ENCODE data around the gene MATN1.

Gene MATN1

DNA sequence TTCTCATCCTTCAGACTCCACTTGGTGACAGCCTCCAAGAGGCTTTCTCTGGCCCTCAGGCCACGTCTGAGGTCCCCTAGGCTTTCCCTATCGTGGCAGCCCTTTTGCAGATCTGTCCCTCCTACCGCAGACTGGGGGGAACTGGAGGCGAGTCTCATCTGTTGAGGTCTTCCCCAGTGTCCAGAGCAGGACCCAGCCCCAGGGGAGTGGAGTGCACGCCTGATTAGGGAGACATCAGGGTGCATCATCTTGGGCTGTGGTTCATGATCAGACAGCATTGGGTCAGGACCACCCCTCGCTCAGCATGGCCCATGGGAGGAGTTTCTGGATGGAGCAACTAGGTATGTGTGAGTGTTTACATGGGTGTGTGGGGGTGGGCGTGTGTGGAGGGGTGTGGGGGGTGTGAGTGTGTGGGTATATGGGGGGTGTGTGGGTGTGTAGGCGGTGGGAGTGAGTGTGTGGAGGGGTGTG is 8.5 kb upstream of the MATN1 start:
- DNase-seq (ENCODE audit: low read depth, low spot score), result no peak

DNA sequence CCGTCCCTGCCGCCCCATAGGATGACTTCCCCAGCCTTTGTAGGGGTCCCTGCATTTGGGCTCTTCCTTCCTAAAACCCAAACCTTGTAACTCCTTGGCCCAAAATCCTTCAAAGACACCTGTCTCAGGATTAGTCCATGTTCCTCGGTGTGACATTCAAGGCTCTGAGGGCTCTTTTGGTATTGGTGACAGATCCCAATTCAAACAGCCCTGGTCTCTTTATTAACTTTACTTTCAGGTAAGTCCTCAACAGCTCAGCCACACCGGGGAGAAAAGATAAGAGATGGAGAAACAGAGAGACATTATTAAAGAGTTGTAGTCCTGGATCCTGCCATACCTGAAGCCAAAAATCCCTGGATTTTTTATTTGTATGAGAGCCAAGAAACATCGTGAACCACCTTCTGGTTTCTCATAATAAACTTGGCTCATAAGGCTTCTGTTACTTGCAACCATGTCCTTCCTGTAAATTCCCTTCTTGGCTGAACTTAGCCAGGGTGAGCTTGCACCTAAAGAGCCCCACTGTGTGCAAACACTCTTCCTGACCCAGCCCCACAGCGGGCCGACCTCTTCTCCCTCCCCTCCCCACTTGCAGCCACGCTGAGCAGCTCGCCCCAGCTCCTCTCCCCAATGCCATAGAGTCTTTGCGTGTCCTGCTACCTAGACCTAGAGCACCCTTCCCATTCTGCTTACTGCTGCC is 7.9 kb upstream of the MATN1 start:
- no peak for DNase-seq (ENCODE audit: low read depth, low spot score)

DNA sequence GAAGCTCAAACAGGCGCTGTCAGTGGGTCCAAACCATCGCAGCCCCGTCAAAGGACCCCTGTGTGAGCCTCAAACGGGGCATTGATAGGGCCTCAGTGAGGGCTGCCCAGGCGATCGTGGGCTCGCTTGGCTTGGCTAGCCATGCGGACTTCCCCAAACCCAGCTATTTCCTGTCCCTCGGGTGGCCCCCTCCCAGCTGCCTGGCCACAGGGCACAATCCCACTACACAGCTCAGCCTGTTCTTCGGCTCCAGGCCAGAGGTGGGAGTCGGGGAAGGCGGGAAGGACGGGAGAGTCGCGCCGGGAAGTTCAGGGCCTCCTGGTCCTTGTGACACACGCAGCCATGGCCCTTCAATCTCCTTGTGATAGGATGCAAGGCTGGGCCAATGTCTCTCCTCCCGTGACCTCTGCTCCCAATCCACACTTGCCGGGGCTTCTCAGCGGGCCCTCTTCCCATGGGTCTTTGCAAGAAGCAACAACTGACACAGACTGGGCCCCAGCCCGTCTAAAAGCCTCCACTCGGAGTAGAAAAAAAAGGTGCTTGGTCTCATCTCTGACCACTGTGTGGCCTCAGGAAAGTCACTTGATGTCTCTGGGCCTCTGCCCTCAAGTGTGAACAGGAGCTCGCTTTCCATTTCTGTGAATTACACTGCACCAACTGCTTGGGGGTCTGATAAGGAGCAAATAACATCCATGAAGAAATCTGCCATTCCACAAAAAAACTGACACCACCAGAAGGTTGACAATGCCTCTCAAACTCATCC is 7.1 kb upstream of the MATN1 start:
- DNase-seq (ENCODE audit: low read depth, low spot score), result no peak

DNA sequence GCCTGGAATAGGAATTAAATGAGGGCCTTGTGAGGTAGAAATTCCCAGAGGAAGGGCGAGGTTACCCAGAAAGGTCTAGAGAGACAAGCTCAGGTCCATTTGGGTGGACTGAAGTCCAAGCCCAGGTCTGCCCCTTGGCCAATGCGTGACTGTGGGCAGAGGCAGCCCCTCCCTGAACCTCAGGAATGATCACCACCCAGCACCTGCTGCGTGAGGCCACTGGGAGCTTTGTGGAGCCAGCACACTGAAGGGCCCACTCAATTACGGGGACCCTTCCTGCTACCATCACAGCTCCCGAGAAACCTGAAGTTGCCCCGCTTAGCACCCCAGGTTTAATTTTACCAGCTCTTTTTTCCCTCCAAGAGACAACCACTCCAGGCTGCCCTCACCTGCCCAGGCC is 6.5 kb upstream of the MATN1 start:
- no peak for DNase-seq (ENCODE audit: low read depth, low spot score)

DNA sequence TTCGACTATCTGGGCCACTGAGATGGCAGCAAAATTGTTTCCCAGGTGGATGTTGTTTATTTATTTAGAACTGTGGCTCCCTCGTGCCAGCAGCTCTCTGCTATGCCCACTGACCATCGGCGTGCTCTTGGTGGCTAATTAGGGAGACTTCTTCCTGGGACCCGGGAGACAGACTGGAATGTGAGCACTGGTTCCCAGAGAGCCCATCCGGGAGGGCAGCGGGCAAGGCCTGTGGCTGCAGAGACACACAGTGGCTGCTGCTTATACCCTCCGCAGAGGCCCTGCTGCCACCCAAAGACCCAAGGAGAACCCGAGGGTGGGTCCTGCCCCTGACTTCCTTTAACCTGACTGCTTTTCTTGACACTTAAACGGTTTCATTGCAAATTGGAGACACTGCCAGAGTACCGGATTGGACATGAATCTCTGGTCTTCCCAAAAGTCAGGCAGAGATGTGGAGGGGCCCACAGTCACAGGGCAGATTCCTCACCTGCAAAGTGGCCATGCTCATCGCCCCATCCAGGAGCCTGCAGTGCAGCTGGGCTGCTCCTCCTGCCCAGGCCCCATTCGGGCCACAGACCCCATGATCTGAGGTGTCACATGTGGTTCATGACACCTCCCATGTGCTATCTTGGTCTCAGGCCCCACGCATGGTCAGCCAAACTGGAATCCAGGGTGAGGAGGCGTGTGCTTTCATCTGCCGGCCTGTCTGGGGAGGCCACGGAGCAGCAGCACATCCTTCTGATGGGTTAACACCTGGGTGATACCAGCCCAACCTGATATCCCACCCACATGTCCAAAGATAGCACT is 5.7 kb upstream of the MATN1 start:
- DNase-seq (ENCODE audit: low read depth, low spot score), result no peak

DNA sequence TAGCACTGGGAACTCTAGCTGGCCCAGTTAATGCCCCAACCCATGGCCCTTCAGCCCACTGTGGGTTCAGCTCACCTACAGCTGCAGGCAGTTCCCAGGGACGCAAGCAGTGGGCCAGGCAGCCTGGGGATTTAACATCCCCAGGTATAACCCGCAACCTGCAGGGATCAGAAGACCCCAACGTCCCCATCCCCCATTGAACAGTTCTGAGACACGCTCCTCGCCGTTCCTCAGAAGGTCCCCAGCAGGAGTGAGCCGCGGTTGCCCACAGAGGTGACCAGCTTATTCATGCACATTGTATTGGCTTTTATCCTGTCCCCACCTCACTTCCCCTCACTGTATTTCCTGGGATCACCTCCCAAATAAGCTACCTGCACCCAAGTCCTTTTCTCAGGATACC is 5.0 kb upstream of the MATN1 start:
- DNase-seq (ENCODE audit: low read depth, low spot score), result no peak

DNA sequence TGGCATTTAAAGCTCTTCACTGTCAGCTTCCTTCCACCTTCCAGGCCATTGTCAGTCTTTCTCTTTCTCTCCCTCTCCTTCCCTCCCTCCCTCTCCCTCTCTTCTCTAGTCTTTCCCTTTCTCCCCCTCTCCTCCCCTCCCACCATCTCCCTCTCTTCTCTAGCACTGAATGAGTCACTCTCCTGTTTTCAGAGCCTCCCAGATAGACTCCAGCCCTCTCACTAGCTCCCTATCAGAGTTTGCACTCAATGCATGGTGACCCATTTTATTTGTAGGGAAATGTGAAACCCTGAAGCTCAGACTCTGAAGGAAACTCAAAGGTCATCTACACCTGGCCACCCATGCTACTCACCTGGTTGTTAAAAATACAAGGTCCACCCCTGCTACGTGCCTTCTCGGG is 4.4 kb upstream of the MATN1 start:
- peak; percentile 9 for DNase-seq (ENCODE audit: low read depth, low spot score)

DNA sequence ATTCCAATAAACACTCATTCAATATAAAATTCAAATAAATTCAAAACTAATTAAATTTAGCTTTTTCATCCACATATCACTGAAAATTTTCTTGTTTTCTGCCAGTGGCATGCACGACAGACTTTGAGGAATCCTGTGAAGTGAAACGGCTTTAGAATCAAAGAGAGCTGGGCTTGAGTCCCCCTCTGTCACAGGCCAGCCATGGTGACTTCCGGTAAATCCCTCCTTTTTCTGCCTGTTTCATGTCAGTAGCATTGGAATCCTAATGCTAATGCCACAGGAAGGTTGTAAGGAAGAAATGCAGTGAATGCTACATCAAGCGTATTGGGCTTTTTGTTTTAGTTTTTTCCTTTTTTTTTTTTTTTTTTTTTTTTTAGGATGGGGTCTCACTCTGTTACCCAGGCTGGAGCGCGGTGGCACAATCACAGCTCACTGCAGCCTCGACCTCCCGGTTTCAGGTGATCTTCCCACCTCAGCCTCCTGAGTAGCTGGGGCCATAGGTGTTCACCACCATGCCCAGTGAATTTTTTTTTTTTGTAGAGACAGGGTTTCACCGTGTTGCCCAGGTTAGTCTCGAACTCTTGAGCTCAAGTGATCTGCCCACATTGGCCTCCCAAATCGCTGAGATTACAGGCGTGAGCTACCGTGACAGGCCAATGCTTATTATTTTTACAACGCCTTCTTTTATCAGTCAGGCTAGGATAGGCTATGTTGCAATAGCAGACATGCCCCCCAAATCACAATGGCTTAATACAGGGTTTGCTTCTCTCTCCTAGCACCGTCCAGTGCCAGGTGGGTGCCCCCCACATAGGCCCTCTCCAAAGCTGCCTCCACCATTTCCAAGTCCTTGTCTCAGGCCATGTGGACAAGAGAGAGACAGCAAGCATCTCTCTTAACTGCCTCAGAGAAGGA is 3.6 kb upstream of the MATN1 start:
- DNase-seq (ENCODE audit: low read depth, low spot score), result no peak

DNA sequence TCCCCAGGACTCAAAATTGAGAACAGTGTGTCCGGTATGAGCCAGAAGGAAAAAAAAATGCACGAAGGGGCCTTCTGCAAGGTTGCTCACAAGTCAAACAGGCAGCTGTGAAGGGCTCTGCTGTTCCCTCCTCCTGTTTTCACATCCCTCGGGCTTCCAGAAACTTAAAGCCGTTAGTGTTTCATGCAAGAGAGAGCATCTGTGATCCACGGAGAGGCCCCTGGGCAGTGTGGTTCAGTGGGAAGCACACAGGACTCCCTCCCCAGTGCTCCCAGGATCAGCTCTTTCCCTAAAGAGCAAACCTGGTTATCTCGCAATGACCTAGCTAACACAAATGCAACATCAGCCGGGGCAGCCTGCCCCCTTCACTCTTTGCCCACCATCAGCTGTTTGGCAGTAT is 2.9 kb upstream of the MATN1 start:
- no peak for DNase-seq (ENCODE audit: low read depth, low spot score)

DNA sequence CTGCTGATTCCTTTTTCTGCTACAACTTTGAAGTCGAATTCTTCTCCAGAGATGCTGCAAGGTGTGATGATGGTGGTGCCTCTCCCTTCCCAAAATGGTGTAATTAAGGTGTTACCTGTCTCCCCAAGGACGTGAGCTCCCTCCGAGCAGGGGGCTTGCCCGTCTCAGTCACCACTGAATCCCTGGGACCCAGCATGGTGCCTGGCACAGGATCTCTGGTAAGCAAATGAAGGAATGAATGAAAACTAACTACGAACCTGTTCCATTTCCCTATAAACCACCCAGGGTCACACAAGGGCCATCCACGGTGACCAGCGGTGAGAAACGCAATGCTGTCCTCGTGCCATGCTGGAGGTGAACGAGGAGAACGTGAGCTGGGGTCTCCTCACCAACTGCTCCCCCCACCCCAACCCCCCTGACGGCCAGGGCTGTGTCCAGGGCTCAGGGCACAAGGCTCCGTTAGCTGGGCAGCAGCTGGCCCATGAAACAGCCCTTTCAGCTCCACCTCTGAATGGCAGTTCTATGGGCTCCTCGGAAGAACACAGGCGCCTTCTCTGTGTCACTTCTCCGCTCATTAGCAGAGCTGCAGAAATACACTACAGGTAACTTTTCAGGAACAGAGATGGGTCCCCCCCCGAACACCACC is 2.2 kb upstream of the MATN1 start:
- no peak for DNase-seq (ENCODE audit: low read depth, low spot score)

DNA sequence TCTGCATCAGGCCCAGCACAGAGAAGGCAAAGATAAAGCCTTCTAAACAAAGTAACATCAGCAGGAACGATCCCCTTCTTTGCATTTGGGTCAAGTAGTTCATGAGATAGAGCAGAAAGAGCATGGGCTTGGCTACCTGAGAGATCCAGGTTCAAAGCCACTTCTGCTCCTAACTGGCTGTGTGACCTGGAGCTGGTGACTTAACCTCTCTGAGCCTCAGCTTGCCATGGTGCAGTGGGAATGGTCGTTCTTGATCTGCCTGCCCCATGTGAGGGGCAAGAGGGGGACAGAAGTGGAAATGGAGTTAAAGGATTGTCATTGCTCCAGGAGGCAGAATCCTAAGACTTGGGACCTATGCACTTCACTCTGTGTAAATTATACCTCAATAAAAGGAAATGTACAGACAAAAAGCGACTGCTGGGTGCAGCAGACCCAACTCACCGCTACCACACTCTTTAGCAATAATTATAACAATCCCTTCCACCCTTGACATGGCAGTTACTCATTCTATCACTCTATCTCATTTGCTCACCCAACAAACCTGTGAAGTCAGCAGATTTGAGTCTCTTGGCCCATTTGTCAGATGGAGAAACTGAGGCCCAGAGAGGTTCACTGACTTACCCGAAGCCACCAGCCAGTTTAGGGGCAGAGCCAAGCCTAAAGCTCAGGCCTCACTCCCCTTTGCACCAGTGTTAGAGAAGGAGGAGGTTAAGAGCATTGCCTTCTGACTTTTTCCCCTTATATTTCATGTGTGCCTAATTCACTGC is 1.5 kb upstream of the MATN1 start:
- DNase-seq (ENCODE audit: low read depth, low spot score), result no peak

DNA sequence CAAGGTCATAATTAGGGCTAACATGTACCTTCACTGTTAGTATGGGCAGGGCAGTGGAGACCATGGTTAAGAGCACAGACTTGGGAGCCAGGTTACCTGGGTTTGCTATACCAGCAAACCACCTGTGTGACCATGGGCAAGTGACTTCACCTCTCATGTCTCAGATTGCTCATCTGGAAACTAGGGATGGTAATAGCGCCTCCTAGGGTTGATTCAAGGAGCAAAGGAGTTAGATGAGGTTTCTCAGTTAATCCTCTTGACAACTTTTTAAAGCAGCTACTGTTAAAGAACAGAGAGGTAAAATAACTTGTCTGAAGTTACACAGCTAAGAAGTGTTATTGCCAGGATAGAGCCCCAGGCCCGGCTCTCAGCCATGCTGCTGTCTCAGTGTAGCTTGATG is 790 bp upstream of the MATN1 start:
- no peak for DNase-seq (ENCODE audit: low read depth, low spot score)

DNA sequence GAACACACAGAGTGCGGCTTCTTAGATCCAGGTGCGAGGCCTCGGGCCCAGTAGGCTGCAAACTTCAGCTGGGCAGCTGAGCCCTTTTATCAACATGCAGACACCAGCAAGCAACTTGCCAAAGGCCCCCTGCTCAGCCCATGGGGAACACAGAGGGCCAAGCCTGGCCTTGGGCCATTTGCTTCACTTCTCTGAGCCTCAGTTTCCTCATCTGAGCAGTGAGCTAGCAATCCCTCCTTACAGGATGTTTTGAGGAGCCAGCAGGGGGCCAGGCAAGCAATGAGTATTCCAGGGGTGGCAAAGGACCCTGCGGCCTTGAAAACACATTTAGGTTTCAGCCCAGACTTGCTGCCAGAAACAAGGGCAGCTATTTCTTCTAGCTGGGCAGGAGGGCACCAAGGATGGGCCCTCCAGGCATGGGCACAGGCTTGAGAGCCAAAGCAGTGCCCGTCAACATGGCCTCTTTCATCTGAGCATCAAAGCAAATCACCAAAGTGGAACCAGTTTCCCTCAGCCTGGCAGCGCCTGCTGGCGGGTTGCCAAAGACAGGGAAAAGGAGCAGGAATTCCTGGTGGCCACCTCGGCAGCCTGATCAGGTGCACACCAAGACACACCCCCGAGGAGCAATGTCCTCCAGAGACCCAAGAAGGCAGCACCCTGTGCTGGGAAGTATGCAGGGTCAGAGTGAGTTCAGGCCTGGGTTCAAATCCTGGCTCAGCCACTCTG is 1.4 kb downstream of the MATN1 start:
- no peak for DNase-seq (ENCODE audit: low read depth, low spot score)

DNA sequence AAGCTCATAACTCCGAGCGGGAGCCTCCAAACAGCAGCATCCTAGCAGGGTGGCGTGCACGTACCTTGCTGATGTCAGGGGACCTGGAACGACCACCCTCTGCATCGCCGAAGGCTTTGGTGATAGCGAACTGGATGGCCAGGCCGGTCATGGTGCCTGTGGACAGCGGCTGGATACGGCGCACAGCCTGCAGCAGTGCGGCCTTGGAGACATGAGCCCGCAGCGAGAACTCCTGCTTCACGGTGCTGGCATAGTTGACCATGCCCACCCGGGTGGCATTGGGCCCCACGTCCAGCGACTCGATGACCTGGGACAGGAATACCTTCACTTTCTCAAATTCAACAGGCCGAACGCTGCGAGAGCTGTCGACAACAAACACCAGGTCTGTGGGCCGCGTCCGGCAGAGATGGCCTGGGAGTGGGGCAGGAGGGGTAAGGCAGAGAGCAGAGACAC is 2.0 kb downstream of the MATN1 start:
- no peak for DNase-seq (ENCODE audit: low read depth, low spot score)

DNA sequence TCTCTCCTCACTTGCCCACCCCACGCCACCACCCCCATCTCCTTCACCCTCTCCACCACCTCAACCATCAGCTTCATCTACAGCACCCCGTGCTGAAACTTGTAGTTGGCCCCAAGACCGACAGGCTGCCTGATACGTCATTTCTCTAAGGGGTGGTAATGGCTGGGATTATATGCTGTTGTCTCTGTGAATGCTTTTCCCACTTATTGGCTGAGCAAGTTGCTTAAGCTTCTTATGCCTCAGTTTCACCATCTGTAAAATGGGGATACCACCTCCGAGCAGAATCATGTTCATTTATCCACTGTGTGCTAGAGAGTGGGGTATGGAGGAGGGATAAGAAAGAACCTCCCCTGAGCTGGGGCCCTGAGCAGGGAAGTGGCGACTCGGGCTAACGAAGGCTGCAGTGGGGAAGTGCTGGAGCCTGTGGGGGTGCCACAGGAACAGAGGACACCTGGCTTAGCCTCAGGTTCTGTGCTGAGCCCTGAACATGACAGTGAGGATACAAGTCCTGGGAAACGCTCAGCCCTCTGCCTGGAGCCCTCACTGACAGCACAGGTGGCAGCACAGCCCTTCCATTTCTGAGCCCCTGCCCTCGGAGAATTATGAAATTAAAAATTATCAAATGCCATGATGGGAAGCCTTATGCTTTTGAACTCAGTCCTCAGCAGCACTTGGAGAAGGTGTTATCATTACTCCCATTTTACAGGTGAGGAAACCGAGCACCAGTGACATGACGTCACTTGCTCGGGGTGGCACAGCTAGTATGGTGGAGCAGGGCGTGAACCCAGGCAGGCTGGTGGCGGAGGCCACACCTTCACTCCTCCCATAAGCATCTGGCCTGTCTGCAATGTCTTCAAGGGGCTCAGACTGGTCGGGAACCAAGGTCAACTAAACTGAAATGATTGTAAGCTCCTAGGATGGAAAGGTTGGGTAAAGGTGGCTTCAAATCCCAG is 2.8 kb downstream of the MATN1 start:
- no peak for DNase-seq (ENCODE audit: low read depth, low spot score)

DNA sequence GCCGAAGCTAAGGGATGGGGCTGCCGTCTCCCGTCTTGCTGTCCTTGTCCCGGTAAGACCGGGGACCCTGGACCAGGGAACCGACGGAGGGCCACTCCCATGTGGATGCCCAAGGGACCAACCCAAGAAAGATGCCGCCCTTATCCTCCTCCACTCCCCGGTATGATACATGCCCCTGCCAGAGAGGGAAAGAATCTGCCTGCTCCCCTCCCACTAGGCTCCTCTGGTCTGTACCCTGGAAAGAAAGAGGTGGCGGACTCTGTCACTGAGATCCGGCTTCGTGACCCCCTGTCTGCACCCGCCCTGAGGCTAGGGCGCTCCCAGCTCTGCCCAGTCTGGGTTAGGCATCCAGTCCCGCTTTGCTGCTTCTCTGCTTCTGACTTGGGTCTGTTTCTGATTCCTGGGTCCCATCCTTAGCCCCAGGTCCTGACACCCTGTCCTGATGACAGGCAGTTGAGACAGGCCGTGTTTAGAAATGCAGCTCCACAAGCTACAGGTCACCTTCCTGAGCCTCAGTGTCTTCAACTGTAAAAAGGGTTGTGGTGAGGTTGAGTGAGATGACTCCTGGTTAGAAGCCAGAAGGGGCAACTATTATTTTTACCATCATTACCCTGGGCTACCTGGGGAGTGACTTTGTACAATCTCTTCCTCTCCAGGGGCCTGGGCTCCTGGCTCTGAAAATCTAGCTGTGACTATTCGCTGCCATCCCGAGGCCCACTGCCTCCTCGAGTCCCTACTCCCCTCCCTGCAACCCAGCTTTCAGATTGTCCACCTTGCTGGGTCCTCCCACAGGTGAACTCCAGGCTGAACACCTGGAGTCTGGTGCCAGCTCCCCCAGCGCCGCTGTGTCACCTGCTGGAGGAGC is 3.7 kb downstream of the MATN1 start:
- DNase-seq (ENCODE audit: low read depth, low spot score), result no peak

Measured in smooth muscle cell of the brain vasculature (primary cell).